Muscle of back (tissue), 11 donors: ENCODE results near the gene PFDN2. TPM values are rescaled to one million over a fixed set of nuclear protein-coding genes. Genes with fewer than 3 reads are reported as not detected.
"Not testable (repeated sequence)": the region's sequence is repeated elsewhere in the genome, so short reads cannot be mapped to it uniquely, and the experiment has no call there.

Experiments
- DNase-seq, 3 donors: peaks; one replicate each; pipeline versions ENCODE4 v3.0.0 to v3.0.0-alpha.2; 2013
- polyA plus RNA-seq, 10 donors: library from polyadenylated mRNA; unstranded; fragments of 120-200 nt; gene quantifications; one replicate each; pipeline ENCODE4 v1.2.1, GENCODE V29; 2013; ENCODE audit not compliant: insufficient read length in 10 of 10

The PFDN2 gene
- polyA plus RNA-seq, 10 donors, result 52.6 to 81.9 (median 62.9) TPM

GRCh38 chr1:161083748-161084596, 33.9 kb downstream of the PFDN2 start:
- no peak for DNase-seq

GRCh38 chr1:161082996-161083747, 34.7 kb downstream of the PFDN2 start:
- DNase-seq, result peak in 1 of 3 donors; percentile 48

DNA sequence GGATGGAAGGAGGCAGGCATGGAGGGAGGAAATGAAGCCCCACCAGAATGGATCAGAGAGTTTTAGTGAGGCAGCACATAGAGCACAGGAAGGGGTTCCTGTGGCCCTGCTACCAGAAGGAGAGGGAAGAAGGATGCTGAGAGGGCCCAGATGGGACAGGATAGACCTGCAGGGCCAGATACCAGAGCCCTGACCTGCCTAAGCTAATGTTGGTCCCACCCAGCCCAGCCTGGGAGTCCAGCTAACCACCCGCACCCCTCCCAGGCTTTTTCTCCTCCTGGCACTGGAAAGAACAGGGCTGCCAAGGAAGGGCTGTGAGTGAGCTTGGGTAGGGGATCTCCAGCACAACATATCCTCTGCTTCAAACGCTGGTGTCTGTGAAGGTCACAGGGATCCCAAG, 35.4 kb downstream of the PFDN2 start:
- no peak for DNase-seq

DNA sequence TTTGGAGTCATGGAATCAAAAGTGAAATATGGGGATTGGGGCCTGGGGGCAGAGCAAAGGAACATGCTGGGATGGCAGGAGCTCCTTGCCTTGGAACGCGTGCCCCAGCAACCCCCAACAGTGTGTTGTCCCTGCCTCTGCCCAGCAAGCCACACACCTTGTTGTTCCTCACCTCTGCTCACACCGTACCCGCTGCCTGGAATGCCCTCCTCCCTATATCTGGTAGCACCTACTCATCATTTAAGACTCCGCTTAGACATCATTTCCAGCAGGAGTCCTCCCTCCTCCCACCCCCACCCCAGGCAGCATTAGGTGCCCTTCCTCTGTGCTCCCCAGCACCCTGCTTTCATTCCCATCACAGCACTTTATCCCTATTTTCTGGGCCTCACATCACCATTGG, 36.3 kb downstream of the PFDN2 start:
- DNase-seq, result no peak

DNA sequence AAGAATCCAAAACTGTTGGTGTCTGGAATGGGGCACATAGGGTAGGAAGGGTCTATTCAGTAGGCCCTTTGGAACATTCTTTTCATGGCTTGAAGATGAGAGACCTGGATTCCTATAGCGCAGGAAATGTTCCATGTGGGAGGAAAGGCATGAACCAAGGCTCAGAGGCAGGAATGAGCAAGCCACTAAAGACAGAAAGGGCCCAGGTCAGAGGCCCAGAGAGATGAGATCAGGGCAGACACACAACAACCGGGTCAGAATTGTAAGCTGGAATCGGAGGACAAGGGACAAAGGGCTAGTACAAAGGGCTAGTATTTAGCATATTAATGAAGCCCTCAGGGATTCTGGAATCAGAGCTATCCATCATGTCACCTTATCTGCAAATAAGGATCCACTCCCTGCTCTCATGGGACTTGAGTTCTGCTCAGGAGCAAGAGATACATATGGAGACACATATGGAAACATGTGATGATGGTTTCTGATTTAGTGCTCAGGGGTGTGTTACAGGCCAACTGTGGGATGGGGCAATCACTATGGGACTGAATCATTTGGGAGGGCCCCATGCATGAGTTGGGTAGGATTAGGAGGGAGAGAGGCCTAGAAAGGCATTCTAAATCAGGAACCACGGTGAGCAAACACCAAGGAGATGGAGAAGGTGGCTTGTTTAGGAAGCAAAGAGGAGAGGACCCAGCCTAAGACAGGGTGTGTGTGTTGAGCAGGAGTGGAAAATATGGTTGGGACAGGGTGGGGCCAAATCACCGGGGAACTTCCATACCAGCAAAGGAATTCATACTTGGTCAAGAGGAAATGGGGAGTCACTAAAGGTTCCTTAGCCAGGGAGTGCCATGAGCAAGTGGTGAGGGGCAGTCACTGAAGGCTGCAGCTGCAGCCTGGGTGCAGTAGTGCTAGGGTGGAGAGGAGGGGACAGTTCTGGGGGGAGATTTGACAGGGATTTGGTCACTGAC, 37.1 kb downstream of the PFDN2 start:
- DNase-seq, result no peak

GRCh38 chr1:161079436-161080110, 38.3 kb downstream of the PFDN2 start:
- DNase-seq, result no peak

DNA sequence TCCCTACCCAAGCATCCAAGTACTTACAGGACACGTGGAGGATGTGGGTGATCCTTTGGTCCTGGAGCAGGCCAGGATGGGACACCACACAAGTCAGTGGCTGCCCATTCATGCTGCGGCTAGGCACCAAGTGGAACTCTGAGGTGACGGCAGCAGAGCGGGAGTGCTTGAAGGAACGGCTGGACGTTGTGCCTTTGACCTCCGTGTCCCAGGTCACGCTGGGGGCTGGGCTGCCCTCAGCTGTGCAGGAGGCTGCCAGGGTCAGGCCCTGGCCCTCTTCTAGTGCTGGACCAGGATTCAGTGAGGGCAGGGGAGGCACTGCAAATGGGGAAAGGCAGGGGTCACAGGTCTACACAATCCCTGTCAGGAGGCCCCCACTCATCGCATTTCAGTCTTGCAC, 40.4 kb downstream of the PFDN2 start:
- no peak for DNase-seq

DNA sequence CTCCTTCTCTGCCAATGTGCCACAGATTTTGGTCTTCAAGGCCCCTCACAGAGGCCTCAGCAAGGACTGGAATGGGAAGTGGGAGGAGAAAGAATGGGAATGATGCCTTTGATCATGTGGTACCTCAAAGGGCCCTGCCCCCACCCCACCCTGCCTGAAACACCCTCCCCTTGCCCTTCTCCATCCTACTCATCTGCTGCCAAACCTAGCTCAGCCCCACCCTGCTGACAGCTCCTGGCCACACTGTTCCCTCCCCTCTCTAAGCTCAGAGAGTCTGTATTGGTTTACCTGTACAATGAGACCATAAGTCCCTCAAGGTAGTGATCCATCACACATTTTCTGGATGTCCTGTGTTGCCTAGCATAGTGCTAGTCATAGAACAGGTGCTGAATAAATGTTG, 41.4 kb downstream of the PFDN2 start:
- DNase-seq, result no peak

DNA sequence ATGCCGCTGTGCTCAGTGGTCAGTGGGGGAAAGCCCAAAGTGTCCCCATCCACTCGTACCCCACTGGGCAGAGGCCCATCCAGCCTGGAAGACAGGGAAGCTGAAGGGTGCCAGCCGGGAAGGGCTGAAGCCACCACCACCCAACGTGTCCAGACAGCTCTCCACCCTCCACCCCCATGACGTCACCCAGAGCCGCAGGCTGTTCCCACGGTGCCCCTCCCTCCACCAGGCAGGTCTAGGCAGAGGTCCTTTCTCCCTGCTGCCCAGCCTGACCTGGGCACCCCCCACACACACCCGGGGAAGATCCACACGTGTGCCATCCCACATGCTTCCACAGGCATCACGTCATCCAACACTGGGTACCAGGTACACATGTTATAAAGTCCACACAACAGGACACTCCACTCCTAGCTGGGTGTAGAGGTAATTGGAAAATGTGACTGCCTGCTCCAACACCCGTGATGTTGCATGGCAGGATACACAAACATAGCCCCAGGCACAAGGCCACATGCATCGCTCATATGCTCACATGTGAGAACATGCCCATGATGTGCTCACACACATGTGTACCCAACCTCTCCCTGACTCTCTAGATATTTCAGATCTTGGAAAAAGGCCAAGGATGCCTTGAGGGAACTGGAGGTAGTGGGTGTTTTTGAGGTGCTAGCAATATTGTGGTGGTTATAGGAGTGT, 43.0 kb downstream of the PFDN2 start:
- DNase-seq, result no peak

GRCh38 chr1:161073474-161074121, 44.2 kb downstream of the PFDN2 start:
- DNase-seq, result no peak

DNA sequence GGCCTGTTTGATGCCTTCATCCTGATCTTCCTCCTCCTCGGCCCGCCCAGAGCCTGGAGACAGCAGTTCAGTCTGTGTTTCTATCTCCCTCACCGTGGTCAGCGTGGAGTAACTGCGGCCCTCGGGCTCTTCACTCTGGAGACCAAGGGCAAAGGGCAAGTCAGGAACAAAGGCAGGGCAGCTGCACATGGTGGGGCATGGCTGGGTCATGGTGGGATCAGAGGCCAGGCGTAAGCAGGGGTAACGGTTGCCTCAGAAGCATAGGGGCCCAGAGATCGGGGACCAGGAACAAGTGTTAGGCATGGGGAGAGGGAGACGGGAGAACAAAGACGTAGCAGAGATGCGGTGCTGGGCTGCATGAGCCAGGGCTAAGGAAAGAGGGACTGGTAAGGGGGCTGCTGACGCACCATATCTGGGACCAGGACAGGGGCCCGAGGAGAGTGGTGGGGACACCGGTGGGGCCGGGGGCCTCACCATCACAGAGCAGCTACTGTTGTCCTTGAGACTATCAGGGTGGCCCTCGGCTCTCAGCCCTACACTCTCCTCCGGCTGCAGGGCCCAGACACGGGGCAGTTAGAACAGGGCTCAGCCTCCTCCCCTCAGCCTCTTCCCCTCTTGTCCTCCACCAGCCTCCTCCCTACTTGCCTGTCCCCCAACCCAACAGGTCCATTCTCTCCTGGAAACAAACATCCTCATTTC, 44.9 kb downstream of the PFDN2 start:
- DNase-seq, result no peak

- DNase-seq, result peak in 2 of 3 donors; percentile 24 to 64
Observed at GRCh38 chr1:161071886-161072371, 45.9 kb downstream of the PFDN2 start.

- DNase-seq, result no peak
Observed at GRCh38 chr1:161070761-161071160, 47.1 kb downstream of the PFDN2 start.

GRCh38 chr1:161069731-161070270, 48.0 kb downstream of the PFDN2 start, which contains the start of gene ARHGAP30:
TSS of gene ARHGAP30 (minus strand) at chr1:161069891. CDS start at chr1:161069624, 267 bp downstream.
- peak in 2 of 3 donors; percentile 26 to 46 for DNase-seq

GRCh38 chr1:161069241-161069640, 48.6 kb downstream of the PFDN2 start:
- no peak for DNase-seq

DNA sequence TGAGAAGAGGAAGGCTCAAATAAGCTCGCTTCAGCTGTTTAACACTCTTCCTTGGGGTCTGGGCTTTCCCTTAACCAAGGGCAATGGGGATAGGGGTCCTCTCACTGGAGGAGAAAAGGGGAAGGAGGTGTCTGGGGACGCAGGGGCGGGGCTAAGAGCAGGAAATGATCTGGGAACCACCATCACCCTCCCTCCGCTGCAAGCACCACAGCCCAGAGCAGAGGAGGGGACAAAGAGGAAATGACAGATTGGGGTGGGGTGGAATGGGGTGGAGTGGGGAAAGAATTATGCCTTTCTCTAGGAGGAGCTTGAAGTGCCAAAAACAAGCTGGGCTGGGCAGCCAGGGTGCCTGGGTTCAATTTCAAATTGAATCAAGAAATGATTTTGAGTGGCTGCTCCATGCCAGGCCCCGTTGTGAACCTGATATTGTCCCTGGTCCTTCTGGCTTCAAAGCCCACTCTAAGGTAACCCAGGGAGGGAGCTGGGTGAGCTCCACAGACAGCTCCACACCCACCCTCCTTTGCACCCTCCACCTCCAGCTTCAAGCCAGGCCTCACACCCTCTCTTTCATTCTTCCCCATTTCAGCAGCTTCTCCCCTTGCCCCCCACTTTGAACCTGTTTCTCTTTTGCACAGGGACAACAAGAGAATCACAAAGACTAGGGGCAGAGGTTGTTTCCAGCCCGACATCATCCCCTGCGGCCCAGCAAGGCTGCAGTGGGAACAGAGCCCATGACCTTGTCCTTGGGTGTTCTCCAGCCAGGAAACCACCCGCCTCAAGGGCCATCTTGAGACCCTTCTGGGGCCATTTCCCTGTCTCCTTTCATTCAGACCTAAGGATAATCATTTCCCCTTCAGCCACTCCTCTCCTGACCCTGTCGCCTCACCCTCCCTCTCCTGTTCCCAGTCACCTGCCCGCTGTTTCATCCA, 49.3 kb downstream of the PFDN2 start:
- DNase-seq, result peak in 2 of 3 donors; percentile 41 to 53

DNA sequence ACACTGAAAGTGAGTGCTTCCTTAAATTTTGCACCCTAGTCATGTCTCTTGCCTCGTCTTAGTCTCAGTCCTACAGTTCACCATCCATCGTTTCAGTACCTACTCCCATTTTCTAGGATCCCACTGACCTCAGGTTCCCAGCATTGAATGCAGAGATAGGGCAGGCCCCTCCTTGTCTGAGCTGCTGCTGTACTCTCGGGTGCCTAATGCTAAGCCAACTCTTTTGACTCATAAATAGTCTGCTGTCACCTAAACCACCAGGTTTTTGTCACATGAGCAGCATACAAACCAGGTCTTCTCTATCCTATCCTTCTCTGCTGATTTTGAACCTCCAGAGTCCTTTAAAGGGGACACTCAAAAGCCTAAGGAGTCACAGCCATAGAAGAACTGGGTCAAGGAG, 51.1 kb downstream of the PFDN2 start:
- DNase-seq, result no peak

- DNase-seq, result not testable (repeated sequence)
Observed at GRCh38 chr1:161065681-161066080, 52.2 kb downstream of the PFDN2 start.
